ENCODE data around the gene RNU6-1.

Gene RNU6-1

DNA sequence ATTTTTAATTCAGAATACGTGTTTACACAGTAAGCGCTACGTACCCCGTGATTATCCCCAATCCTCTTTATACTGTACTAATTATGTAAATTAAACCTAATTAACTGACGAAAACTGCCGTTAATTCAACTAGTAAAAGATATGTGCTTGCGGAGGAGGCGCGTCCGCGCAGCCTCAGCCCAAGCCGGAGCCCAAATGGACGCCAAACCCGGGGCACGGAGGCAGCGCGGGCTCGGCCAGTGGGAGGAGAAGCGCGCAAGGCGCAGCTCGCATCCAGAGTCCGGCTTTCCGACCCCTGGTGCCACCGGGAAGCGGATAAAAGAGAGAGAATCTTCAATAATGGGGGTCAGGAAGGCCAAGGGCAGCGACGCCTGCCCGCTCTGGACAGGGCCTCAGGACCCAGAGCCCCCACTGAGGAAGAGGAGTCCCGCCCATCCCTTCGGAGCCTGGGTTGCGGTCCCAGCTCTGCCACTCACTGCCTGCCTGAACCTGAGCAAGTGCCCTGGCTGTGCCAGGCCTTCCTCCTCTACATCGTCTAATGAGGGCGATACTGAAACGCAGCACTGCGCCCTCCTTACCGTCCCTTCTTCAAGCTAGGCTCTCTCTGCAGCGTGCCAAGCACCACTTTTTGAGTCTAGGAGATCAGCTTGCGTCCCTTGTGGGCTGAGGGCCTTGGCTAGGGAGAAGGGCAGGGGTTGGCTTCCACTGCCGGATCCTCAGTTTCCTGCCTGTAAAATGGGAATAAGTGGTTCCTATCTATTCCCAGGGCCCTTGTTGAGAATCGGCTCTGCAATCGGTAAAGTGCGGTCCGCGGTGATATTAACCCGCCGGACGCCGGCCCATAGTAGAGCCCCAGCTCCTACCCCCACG lies 19.5 kb downstream of the RNU6-1 start:
- DNase-seq, result no peak

DNA sequence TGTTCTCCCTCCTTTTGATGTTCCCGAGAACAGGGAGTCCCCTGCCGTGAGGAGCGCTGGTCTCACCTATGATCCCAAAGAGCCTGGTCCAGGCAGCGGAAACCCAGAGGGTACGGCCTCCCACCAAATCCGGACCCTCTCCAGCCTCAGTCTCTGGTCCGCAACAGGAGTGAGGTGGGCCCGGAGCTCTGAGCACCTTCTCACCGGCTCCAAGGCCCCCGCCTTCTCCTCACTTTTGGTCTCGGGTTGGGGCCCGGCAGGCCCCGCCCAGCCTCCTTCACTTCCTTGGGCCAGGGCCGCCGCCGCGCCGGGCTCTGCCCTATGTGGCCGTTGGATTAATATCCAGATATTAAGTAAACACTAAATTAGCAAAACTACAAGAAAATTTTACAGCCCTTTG lies 20.2 kb downstream of the RNU6-1 start:
- no peak for DNase-seq

DNA sequence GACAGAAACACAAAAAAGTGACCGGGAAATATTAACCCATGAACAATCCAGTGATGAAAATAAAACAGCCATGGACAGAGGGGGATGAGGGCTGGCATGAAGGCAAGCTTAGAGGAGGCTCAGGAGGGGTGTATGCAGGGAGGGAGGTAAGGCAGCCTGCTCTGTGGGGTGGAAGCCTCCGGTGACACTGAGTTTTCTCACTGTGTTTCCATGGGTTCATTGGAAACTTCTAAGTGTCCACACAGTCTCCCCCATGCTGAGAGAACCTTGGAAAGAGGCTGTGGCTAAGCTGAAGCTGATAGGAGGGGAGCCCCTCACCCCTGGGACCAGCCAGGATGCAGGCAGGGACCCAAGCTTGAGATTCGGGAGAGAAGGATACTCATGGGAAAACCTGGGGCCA lies 21.4 kb downstream of the RNU6-1 start:
- DNase-seq, result no peak

GRCh38 chr15:67816668-67817067 lies 23.2 kb downstream of the RNU6-1 start:
- DNase-seq, result no peak

GRCh38 chr15:67815036-67815592 lies 24.7 kb downstream of the RNU6-1 start:
- DNase-seq, result no peak

- DNase-seq, result no peak
These were observed 26.7 kb downstream of the RNU6-1 start for GRCh38 chr15:67813104-67813634.

DNA sequence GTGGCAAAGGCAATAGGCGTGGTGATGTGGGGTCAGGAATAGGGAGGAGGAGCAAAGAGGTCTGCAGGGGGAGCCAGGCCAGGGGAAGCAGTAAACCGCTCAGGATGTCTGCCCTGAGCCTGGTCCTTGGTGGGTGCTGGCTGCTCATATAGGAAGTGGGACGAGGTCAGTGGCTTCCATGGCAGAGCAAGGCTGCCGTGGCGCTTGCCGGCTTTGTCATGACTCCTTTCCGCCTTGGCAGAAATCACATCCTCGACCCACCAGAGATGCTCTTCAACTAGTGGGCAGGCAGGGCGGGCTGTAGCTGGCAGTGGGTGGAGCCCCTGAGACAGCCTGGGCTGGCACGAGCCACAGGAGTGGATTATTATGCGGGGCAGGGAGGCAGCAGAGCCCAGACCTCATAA lies 27.6 kb downstream of the RNU6-1 start:
- DNase-seq, result no peak

DNA sequence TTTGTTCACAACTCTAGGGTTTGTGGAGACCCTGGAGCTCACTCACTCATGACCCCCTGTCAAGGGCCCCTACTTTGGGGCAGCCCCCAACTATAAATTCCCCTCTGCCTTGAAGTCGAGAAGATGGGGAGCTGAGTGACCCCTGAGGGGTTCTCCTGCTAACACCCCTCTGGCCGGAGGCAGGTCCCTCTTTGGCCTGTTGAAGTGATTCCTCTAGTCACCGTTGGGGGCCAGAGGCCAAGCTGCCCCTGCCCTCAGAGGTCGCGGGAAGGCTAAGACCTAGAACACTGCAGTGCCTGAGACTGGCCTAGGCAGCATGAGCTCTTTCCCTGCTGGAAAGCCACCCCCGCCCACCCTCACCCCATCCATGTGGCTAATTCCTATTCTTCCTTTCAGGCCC lies 30.0 kb downstream of the RNU6-1 start:
- DNase-seq, result no peak

GRCh38 chr15:67809441-67809840 lies 30.4 kb downstream of the RNU6-1 start:
- no peak for DNase-seq

DNA sequence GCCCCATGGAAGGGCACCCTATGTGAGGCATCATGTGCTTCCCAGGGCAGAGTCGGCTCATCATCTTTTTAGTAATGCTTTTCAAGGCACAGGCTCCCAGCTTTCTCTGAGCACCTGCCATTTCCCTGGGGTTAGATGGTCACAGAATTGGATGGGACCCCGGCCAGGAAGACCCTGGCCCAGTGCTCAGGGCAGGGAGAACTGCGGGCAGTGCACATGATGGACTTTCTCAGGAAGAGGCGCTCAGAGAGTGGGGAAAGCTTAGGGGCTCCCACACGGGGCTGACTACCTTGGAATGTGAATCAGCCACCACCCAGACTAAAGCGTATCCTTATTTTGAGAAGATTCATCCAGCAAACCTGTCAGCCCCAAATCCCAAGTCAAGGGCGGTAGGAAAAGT lies 31.0 kb downstream of the RNU6-1 start:
- no peak for DNase-seq

- no peak for DNase-seq
These were observed 32.0 kb downstream of the RNU6-1 start for GRCh38 chr15:67807836-67808235.

GRCh38 chr15:67807141-67807540 lies 32.7 kb downstream of the RNU6-1 start:
- DNase-seq, result no peak

- no peak for DNase-seq
These were observed 33.3 kb downstream of the RNU6-1 start for GRCh38 chr15:67806536-67806935.

- no peak for DNase-seq
These were observed 34.0 kb downstream of the RNU6-1 start for GRCh38 chr15:67805666-67806516.

DNA sequence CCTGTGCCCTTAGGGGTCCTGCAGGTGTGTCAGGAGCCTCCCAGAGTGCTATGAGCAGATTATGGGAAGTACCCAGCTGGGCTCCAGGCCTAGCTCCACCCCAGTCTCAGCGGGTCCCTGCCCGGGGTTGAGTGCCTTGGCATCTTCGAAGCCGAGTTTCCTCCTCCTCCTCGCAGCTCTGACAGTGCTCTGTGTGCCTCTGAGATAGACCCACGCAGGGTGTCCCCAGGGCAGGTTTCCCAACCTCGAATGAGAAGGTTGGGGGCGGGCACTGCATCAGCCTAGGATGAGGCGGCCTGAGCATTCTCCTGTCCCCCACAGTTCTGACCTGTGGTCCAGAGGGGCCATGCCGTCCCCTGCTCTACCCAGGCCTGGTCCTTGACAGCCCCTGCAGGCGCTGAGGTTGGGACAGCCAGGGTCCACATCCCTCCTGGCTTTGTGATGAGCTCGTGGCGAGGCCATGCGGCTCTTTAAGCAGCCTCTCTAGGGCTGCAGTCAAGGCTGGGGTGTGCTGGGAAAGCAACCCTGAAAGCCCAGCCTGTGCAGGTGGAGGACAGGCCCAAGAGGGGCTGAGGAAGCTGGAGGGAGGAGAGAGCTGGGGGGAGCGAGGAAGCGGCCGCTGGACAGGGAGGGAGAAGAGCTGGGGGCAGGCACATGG lies 34.7 kb downstream of the RNU6-1 start:
- no peak for DNase-seq

DNA sequence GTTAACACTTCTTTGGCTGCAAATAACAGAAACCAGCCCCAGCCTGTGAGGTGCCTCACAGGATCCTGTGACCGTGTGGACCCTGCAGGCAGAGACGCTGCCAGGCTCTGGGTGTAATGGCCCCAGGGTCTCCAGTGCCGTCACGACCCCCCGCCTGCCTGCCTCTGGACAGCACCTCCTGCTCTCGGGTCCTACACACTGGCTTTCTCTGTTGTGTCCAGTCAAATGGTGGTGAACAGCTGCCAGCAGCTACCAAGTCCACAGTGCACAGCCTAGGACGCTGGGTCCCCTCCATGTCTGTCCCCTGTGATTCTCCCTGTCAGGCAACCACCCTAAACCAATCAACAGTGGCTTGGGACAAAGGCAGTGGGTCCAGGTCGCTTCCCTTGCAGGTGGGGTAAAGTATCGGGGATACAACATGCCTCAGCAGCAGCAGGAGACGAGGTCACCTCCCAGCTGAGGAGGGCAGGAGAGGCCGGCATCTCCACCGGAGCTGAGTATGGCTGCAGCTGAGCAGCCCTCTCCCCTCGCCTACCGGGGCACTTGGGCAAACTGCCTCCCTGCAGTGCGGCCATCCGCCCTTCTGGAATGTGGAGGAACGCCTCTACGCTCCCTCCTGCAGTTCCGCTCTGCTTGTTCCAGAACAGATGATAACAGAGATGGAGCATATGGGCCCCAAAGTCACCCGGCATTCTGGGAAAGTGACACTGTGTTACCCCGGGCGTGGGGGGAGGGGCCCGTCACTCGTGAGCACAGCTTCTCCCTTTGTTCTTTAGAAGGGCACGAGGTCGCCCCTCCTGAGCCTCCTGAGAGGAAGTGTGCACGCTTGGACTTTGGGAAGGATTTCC lies 35.6 kb downstream of the RNU6-1 start:
- DNase-seq, result no peak

- no peak for DNase-seq
These were observed 36.5 kb downstream of the RNU6-1 start for GRCh38 chr15:67803299-67803698.

- no peak for DNase-seq
These were observed 37.6 kb downstream of the RNU6-1 start for GRCh38 chr15:67801926-67802914.

GRCh38 chr15:67801142-67801541 lies 38.7 kb downstream of the RNU6-1 start:
- no peak for DNase-seq

DNA sequence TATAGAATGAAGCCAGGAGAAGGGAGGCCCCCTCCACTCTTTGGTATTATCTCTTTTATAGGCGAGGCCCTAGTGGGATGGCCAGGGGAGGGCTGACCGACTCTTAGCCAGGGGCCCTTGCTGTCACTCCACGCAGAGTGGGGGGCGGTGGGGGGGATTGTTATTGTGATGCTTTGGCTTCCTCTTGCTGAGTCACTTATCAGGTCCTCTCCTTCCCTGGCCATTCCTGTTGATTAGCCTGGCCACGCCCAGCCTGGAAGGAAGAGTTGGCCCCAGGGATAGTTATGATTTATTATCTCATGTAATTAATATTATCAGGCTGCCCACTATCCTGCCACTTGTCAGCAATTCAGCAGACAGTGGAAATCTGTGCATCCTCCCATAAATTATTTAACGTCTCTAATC lies 40.0 kb downstream of the RNU6-1 start:
- DNase-seq, result no peak
